ENCODE results near the gene POU4F2.

POU4F2 gene

DNA sequence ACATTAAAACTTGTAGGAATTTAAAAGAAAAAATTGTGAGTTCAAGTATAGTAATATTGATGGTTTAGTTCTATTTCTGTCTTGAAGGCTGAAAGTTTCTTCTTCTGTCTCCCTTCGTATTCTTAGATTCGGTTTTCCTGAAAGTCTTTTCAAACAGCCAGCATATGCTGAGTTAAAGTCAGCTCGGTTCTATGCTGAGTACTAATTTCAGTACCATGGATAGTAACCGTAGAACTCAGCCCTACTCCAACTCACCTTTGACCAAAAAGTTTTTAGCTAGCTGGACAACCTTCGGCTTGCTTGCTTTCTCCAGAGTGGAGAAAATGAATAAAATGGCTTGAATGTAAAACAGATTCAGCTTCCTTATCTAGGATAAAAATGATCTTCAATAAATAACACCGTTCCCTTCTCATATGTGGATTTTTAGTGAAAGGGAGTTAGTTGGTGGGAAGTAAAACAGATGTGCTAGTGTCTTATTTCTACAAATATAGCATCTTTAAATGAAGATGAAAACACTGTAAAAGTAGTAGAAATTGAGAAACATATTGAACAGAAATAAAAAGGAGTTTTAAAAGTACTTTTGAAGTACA is 5.2 kb downstream of the POU4F2 start:
- TF ChIP-seq, protein P1, sequence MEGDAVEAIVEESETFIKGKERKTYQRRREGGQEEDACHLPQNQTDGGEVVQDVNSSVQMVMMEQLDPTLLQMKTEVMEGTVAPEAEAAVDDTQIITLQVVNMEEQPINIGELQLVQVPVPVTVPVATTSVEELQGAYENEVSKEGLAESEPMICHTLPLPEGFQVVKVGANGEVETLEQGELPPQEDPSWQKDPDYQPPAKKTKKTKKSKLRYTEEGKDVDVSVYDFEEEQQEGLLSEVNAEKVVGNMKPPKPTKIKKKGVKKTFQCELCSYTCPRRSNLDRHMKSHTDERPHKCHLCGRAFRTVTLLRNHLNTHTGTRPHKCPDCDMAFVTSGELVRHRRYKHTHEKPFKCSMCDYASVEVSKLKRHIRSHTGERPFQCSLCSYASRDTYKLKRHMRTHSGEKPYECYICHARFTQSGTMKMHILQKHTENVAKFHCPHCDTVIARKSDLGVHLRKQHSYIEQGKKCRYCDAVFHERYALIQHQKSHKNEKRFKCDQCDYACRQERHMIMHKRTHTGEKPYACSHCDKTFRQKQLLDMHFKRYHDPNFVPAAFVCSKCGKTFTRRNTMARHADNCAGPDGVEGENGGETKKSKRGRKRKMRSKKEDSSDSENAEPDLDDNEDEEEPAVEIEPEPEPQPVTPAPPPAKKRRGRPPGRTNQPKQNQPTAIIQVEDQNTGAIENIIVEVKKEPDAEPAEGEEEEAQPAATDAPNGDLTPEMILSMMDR (IDR thresholded peaks at IDR 0.05; ENCODE audit: insufficient read depth, low read length, missing control alignments), result no peak
- DNase-seq (ENCODE audit: low read depth, low spot score), result no peak
- ChIA-PET CTCF (no interaction called here), POLR2A (no interaction called here)
- no peak overlapping the region for H3K4me3 ChIP-seq (ENCODE audit: low read depth, low read length)

GRCh38 chr4:146645921-146646320 is 7.2 kb downstream of the POU4F2 start:
- ChIA-PET CTCF (no interaction called here), POLR2A (no interaction called here)
- no peak for DNase-seq (ENCODE audit: low read depth, low spot score)
- no peak overlapping the region for H3K4me3 ChIP-seq (ENCODE audit: low read depth, low read length)
- TF ChIP-seq, protein P1 (IDR thresholded peaks at IDR 0.05; ENCODE audit: insufficient read depth, low read length, missing control alignments), result no peak

GRCh38 chr4:146646593-146647325 is 8.1 kb downstream of the POU4F2 start:
- TF ChIP-seq, protein P1 (IDR thresholded peaks at IDR 0.05; ENCODE audit: insufficient read depth, low read length, missing control alignments), result no peak
- no peak overlapping the region for H3K4me3 ChIP-seq (ENCODE audit: low read depth, low read length)
- ChIA-PET CTCF (no interaction called here), POLR2A (no interaction called here)
- DNase-seq (ENCODE audit: low read depth, low spot score), result no peak

DNA sequence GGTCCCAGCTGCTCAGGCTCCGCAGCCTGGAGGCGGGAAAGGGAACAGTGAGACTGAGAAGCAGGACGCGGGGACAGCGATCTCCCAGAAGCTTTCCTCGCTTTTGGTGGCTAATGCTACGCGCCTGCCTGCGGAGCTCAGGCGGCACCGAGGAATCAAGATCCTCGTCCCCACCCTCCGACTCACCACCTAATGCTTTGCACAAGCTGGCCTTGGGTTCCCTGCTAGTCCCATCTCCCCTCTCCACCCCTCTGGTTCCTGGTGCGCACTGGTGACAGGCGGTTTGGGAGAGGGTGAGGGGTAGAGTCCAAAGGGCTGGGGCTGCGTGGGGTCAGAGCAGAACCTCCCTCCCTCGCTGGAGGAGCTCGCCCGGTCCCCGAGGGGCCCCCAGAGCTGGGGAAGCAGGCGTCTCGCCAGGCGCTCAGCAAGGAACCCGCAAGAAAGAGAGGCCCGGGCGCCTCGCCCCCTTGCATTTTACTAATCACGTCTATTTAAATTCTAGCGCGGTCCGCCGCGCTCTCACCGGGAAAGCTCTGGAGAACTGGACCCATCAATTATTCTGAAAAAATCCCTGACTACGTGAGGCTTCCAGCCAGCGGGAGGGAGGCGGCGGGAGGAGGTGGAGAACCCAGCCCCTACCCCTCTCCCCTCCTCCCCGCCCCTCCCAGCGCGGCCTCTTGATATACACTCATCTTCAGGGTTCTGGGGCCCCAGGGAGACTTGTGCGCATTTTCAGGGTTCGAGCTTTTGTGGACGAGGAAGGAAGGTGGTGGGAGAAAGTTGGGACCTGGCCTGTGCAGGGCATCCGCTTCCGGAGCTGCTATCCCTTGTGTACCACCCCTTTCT is 9.1 kb downstream of the POU4F2 start:
- TF ChIP-seq, protein P1 (IDR thresholded peaks at IDR 0.05; ENCODE audit: insufficient read depth, low read length, missing control alignments), result no peak
- ChIA-PET POLR2A (no interaction called here), CTCF (no interaction called here)
- H3K4me3 ChIP-seq (ENCODE audit: low read depth, low read length), result no peak overlapping the region
- DNase-seq (ENCODE audit: low read depth, low spot score), result no peak

DNA sequence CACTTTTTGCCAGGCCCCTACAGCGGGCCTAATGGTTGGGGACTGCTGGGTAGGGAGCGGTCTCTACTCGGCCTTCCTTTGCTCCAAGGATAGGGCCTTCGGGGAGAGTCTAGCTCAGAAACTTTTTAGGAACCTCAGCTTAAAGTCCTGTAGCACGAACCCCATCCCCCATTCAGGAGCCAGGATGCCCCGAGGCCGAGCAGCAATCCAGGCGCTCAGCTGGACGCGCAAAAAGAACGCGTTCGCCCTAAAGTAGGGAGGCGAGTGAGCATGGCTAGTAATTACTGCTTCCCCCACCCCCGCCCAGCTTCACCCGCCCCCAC is 9.7 kb downstream of the POU4F2 start:
- CTCF ChIA-PET, result no interaction called here
- TF ChIP-seq, protein P1 (IDR thresholded peaks at IDR 0.05; ENCODE audit: insufficient read depth, low read length, missing control alignments), result no peak
- DNase-seq (ENCODE audit: low read depth, low spot score), result no peak

GRCh38 chr4:146649232-146649631 is 10.5 kb downstream of the POU4F2 start:
- ChIA-PET CTCF (no interaction called here), POLR2A (no interaction called here)
- DNase-seq (ENCODE audit: low read depth, low spot score), result no peak
- TF ChIP-seq, protein P1 (IDR thresholded peaks at IDR 0.05; ENCODE audit: insufficient read depth, low read length, missing control alignments), result no peak
- H3K4me3 ChIP-seq (ENCODE audit: low read depth, low read length), result no peak overlapping the region

More for the DNA sequence above, 9.7 kb downstream of the POU4F2 start:
- no peak overlapping the region for H3K4me3 ChIP-seq (ENCODE audit: low read depth, low read length)
- POLR2A ChIA-PET, result no interaction called here

Measured in AG04449 (cell line).